Measurements from ENCODE around the gene RELL2.

Gene RELL2

DNA sequence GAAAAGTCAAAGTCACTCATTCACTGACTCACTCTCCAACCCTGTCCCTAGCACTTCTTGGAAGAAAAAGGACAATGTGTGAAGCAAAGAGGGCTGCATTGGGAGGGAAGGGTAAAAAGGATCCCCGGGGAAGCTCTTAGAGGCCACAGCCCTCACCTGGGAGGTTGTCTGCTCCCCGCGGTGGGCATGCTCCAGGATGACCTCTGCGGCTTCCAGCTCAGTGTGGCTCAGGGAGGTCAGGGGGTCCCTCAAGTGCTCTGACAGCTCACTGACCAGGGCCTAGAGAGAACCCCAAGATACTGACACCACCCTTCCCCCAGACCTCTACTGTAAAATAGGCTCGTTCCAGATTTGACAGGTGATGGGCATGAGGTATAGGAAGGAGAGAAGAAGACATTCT is 10.4 kb downstream of the RELL2 start:
- no peak for DNase-seq (ENCODE audit: low read depth)
- TF ChIP-seq, protein P1, sequence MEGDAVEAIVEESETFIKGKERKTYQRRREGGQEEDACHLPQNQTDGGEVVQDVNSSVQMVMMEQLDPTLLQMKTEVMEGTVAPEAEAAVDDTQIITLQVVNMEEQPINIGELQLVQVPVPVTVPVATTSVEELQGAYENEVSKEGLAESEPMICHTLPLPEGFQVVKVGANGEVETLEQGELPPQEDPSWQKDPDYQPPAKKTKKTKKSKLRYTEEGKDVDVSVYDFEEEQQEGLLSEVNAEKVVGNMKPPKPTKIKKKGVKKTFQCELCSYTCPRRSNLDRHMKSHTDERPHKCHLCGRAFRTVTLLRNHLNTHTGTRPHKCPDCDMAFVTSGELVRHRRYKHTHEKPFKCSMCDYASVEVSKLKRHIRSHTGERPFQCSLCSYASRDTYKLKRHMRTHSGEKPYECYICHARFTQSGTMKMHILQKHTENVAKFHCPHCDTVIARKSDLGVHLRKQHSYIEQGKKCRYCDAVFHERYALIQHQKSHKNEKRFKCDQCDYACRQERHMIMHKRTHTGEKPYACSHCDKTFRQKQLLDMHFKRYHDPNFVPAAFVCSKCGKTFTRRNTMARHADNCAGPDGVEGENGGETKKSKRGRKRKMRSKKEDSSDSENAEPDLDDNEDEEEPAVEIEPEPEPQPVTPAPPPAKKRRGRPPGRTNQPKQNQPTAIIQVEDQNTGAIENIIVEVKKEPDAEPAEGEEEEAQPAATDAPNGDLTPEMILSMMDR (IDR thresholded peaks at IDR 0.05; ENCODE audit: low read depth, low read length, missing control alignments) = no peak
- in situ Hi-C loops (cut with HindIII; ENCODE audit: low sequenced_read_pairs) = no loop called here
- no peak overlapping the region for H3K4me3 ChIP-seq (ENCODE audit: low read depth, low read length)

DNA sequence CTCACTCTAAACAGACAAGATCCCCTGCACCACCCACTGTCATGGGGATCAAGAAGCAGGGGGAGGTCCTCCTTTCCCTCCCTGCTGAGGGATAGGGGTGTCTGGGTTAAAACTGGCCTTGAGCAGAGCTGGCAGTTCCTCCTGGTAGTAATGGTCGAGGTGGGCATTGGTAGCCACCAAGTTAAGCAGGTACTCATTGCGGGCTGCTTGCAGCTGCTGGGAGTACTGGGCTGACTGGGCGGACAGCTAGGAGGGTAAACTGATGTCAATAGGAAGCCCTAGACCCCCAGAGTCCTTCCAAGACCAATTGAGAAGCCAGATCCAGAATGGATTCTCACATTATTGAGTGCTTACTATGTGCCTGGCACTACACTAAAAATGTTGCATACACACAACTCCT is 11.1 kb downstream of the RELL2 start:
- H3K4me3 ChIP-seq (ENCODE audit: low read depth, low read length) = no peak overlapping the region
- TF ChIP-seq, protein P1 (IDR thresholded peaks at IDR 0.05; ENCODE audit: low read depth, low read length, missing control alignments) = no peak
- no peak for DNase-seq (ENCODE audit: low read depth)
- in situ Hi-C loops (cut with HindIII; ENCODE audit: low sequenced_read_pairs) = no loop called here

DNA sequence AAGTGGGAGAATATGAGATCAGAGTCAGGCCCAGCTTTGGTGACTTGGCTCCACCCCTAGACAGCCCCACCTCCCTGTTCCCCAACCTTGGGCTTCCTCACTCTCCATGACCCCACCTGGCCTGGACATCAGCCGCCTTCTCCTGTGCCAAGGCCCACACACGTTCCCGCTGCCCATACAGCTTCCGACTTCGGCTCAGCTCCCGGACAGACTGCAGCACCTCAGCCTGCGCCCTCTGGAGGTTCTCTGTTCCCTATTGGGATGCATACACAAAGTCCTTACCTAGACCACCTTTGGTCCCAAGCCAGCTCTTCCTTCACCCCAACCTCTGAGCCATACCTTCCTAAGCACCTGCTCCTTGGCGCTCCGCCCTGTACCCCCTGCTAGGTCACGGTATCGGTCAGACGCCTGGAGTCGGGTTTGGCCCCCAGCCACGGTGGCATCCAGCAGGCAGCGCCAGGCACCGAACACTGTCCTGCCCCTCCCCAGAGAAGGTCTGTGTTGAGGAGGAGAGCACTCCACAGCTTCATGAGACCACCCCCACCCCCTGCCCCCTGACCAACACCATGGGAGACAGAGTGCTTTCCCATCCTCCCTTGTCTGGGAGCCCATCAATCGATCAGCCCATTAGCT is 12.4 kb downstream of the RELL2 start:
- in situ Hi-C loops (cut with HindIII; ENCODE audit: low sequenced_read_pairs) = no loop called here
- TF ChIP-seq, protein P1 (IDR thresholded peaks at IDR 0.05; ENCODE audit: low read depth, low read length, missing control alignments) = no peak
- no peak overlapping the region for H3K4me3 ChIP-seq (ENCODE audit: low read depth, low read length)
- DNase-seq (ENCODE audit: low read depth) = no peak

DNA sequence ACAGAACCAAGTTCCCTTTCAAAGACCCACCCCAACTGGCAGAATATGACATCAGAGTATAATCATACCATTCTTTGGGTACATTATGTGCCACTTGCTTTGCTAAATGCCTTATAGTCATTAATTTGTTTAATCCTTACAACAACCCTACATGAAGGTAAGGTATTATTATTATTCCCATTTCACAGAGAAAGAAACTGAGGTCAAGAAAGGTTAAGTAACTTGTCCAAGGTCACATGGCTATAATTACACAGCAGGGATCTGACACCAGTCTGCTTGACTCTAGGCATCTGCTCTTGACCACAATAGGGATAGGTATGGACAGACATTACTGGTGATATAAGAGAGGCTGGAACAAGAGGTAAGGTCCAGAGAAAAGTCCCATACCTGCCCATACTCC is 13.2 kb downstream of the RELL2 start:
- DNase-seq (ENCODE audit: low read depth) = no peak
- in situ Hi-C loops (cut with HindIII; ENCODE audit: low sequenced_read_pairs) = no loop called here
- no peak overlapping the region for H3K4me3 ChIP-seq (ENCODE audit: low read depth, low read length)
- TF ChIP-seq, protein P1 (IDR thresholded peaks at IDR 0.05; ENCODE audit: low read depth, low read length, missing control alignments) = no peak

DNA sequence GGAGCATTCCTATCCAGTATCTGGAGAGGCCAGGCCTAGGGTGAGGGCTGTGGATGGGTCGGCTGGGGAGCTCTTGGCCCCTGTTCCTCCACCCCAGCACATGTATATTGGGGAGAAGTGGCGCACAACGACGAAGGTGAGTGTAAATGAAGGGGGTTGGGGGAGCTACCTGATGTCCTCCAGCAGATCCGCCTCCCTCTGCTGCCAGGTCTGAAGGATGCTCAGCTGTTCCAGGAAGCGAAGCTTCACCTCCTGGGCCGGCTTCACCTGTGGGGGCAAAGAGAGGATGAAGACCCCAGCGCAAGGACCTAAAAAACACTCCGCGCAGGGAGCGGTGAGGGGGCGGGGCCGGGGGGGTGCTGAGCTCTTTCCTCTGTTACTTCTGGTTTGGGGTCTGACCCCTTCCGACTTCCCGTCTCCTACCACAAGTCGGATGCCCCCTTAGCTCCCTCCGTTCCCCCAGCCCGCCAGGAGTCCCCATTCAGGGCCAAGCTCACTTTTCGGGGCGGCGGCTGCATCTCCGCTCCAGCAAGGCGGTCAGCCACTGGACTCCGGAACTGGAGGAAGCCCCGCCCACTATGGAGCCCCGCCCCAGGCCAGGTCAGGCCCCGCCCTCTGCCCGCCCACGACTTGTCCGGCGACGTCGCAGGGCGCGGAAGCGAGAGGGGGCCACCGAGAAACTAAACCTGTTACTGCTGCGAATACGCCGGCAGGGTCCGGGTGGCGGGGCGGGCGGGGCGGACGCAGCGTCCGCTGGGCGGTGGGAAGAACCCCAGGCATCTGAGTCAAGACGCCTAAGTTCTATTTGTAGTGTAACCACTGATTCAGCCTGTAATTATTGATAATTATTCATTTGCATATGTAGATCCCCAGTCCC is 14.3 kb downstream of the RELL2 start, which contains the start of gene FCHSD1:
TSS of gene FCHSD1 (minus strand) at position 568 of the 877 bp plus-strand sequence. CDS start at position 518, 50 bp downstream.
- TF ChIP-seq, protein P1 (IDR thresholded peaks at IDR 0.05; ENCODE audit: low read depth, low read length, missing control alignments) = no peak
- in situ Hi-C loops (cut with HindIII; ENCODE audit: low sequenced_read_pairs) = no loop called here
- H3K4me3 ChIP-seq (ENCODE audit: low read depth, low read length) = peak within 1 kb of the TSS; percentile 80
- peak; percentile 31 for DNase-seq (ENCODE audit: low read depth)

DNA sequence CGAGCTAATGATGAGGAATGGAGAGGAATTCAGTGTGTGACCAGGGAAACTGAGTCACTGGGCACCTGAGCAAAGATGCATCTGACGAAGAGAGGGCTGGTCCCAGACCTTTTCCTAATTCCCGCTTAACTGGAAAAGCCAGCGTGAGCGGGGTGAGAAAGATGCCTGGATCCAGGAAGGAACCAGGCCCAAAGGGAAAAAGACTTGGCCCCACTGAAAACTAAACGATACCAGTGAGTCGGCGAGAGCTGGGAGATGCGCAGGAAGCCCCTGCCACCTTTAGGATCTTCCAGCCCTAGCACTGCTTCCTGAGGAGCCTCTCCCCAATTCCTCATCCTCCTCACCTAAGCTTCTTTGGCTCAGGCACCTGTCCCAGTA is 14.9 kb downstream of the RELL2 start:
- peak overlapping the region; percentile 80 for H3K4me3 ChIP-seq (ENCODE audit: low read depth, low read length)
- TF ChIP-seq, protein P1 (IDR thresholded peaks at IDR 0.05; ENCODE audit: low read depth, low read length, missing control alignments) = no peak
- in situ Hi-C loops (cut with HindIII; ENCODE audit: low sequenced_read_pairs) = no loop called here
- DNase-seq (ENCODE audit: low read depth) = no peak
